Activated naive CD8-positive, alpha-beta T cell treated with anti-CD3 and anti-CD28 coated beads, Interleukin-2, amount 10 ng/mL, durations not matched to agents 7 days and 5 days (primary cell): ENCODE data around the gene UBE2U. TPM values are rescaled to one million over a fixed set of nuclear protein-coding genes. Genes with fewer than 3 reads are reported as not detected.

Experiments
- ATAC-seq: fragments of 150-1000 bp; cut with Tn5 transposase; one replicate; pipeline ENCODE4 v1.10.0; 2021; ENCODE audit warnings: low read depth, moderate library complexity
- POLR2A ChIA-PET: fragments of 350-600 bp; sonication (Branson Sonifier 250); formaldehyde crosslinking; loops from one replicate; lab custom pipeline; 2021; ENCODE audit warnings: antibody characterized with exemption; lab: Charles Lee
- DNase-seq: peaks from one replicate; pipeline ENCODE4 v3.0.0; 2021
- H3K27ac Mint-ChIP-seq: one replicate; pipeline ENCODE4 v1.8.0; 2022; ENCODE audit warnings: mild to moderate bottlenecking, mixed read lengths
- H3K27me3 Mint-ChIP-seq: one replicate; pipeline ENCODE4 v1.8.0; 2022; ENCODE audit warnings: mild to moderate bottlenecking, moderate library complexity, mixed read lengths
- H3K36me3 Mint-ChIP-seq: one replicate; pipeline ENCODE4 v1.8.0; 2021; ENCODE audit warnings: mild to moderate bottlenecking, mixed read lengths
- H3K4me1 Mint-ChIP-seq: one replicate; pipeline ENCODE4 v1.8.0; 2021; ENCODE audit warnings: mixed read lengths
- H3K4me3 Mint-ChIP-seq: one replicate; pipeline ENCODE4 v1.8.0; 2022; ENCODE audit warnings: mild to moderate bottlenecking, moderate library complexity, mixed read lengths
- H3K9me3 Mint-ChIP-seq: one replicate; pipeline ENCODE4 v1.8.0; 2021; ENCODE audit warnings: mixed read lengths
- total RNA-seq, 2 experiments: library from RNA; stranded (reverse); gene quantifications; one replicate each; pipeline ENCODE4 v1.2.3, GENCODE V29; 2021

Gene UBE2U
- total RNA-seq, 2 experiments from 2014 or later = not detected

DNA sequence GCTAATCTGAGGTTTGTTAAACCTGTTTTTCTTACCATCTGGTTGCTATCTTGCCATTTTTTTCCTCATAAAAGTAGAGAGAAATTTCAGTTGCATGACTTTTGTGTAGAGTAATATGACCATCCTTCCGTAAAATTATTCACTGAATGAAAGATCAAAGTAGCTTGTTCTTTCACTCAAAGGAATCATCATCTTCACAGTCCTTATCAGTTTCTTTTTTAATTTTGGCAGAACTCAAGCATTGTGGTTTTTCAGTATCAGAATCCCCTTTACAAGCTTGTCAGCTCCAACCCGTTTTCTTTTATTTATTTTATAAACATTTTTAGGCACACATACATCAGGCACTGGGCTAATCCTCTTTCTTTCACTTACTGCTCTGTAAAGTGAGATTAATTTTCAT is 91.7 kb downstream of the UBE2U start:
- ATAC-seq = no peak
- POLR2A ChIA-PET = no interaction called here
- no peak overlapping the region for H3K4me3 Mint-ChIP-seq
- no peak for DNase-seq
- no peaks in the 10 kb centered on the region for H3K4me1 Mint-ChIP-seq
- H3K36me3 Mint-ChIP-seq = no peaks in the 10 kb centered on the region
- H3K27me3 Mint-ChIP-seq = peaks cover 6% of the 10 kb centered on the region
- H3K27ac Mint-ChIP-seq = no peak overlapping the region
- H3K9me3 Mint-ChIP-seq = peaks cover 4% of the 10 kb centered on the region

DNA sequence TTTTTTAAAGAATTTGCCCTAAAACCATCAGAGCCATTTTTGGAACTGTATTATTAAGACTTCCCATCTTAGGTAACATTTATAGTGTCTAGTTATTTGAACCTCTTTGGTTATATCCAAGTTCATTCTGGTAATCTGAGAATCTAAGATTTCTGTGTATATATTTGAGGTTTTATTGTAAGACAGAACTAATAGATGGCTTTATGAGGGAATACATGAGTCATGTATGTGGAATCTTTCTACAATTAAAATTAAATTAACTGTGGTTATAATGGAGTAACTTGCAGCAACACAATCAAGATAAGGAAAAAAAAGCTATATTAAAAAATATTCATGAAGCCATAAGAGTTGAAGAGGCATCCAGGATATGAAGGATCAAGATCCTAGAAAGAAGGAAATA is 92.1 kb downstream of the UBE2U start:
- Mint-ChIP-seq H3K27me3 (peaks cover 6% of the 10 kb centered on the region), H3K4me1 (no peaks in the 10 kb centered on the region), H3K36me3 (no peaks in the 10 kb centered on the region), H3K27ac (no peak overlapping the region), H3K9me3 (peaks cover 4% of the 10 kb centered on the region), H3K4me3 (no peak overlapping the region)
- POLR2A ChIA-PET = no interaction called here
- DNase-seq (no peak), ATAC-seq (no peak)

DNA sequence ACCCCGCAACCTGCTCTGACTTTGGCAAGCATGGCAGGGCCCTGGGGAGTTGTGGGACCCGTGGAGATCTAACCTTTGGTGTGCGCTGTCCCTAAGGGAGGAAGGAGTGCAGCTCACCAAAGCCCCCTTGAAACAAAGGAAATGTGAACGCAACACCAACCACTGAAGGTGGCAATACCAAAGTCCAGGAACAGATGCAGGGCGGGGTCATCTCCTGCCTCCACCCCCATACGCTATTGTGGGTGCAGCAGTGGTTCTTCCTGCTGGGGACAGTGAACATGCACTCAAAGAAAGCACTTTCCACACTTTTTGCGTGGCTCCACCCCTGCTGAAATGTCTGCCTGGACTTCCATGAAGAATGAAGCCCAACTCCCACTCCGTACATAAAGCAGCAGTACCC is 93.0 kb downstream of the UBE2U start:
- H3K27ac Mint-ChIP-seq = no peak overlapping the region
- ATAC-seq (no peak), DNase-seq (no peak)
- H3K27me3 Mint-ChIP-seq = peaks cover 6% of the 10 kb centered on the region
- POLR2A ChIA-PET = no interaction called here
- H3K4me3 Mint-ChIP-seq = no peak overlapping the region
- no peaks in the 10 kb centered on the region for H3K36me3 Mint-ChIP-seq
- no peaks in the 10 kb centered on the region for H3K4me1 Mint-ChIP-seq
- H3K9me3 Mint-ChIP-seq = peaks cover 4% of the 10 kb centered on the region

DNA sequence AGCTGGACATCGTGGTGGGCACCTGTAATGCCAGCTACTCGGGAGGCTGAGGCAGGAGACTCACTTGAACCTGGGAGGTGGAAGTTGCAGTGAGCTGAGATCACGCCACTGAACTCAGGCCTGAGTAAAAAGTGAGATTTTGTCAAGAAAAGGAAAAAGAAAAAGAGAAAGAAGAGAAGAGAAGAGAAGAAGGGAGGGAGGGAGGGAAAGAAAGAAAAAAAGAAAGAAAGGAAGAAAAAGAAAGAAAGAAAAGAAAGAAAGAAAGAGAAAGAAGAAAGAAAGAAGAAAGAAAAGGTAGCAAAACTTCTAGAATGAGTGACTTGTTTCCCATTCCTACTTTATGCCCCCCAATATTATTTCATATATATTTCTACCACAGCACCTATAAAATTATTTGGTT is 98.8 kb downstream of the UBE2U start:
- no peak for DNase-seq
- Mint-ChIP-seq H3K9me3 (no peaks in the 10 kb centered on the region), H3K4me3 (no peak overlapping the region), H3K36me3 (no peaks in the 10 kb centered on the region), H3K4me1 (no peaks in the 10 kb centered on the region), H3K27me3 (peaks cover 10% of the 10 kb centered on the region), H3K27ac (no peak overlapping the region)
- ATAC-seq = no peak
- POLR2A ChIA-PET = no interaction called here

DNA sequence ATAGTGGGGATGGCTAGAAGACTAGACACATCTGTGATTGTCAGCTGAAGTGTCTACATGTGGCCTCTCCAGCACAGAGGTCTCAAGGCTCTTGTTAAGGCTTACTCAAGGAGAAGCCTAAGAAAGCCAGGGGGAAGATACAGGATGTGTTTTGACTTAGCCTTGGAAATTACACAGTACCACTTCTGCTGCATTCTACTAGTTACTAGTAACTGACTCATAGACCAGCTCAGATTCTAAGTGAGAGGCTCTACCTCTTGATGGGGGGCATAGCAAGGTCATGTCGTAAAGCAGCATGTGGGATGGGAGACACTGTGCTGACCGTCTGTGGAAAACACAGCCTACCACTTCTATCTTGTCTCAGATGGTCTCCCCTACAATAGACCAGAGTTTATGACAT is 99.5 kb downstream of the UBE2U start:
- no peaks in the 10 kb centered on the region for H3K36me3 Mint-ChIP-seq
- no peak overlapping the region for H3K27ac Mint-ChIP-seq
- H3K27me3 Mint-ChIP-seq = peaks cover 10% of the 10 kb centered on the region
- no peak for ATAC-seq
- POLR2A ChIA-PET = no interaction called here
- no peak overlapping the region for H3K4me3 Mint-ChIP-seq
- no peaks in the 10 kb centered on the region for H3K4me1 Mint-ChIP-seq
- no peak for DNase-seq
- H3K9me3 Mint-ChIP-seq = no peaks in the 10 kb centered on the region

DNA sequence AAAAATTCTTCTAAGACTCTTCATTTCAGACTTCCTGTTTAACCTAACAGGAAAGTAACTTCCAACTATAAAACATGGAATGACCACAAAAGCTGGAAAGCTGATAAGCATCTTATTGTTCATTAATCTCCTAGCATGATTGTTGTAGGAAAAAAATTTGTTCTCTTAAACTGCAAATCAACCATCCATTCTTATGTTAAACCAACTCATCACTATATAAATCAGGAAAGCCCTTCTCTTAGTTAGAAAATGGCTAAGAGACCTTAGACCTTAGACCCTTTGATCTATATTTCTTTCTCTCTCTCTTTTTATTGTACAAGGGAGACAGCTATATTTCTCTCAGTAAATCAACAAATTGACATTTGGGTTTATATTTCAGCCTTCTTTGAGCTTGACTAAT is 101.4 kb downstream of the UBE2U start:
- H3K27me3 Mint-ChIP-seq = peaks cover 8% of the 10 kb centered on the region
- H3K9me3 Mint-ChIP-seq = no peaks in the 10 kb centered on the region
- no peak for DNase-seq
- H3K36me3 Mint-ChIP-seq = no peaks in the 10 kb centered on the region
- no peak for ATAC-seq
- H3K4me1 Mint-ChIP-seq = no peaks in the 10 kb centered on the region
- no peak overlapping the region for H3K27ac Mint-ChIP-seq
- POLR2A ChIA-PET = interaction anchor here (0.6 kb wide), 1 partner anchor 36 kb away, joined by 3 read pairs; no protein-coding TSS in a partner anchor
- no peak overlapping the region for H3K4me3 Mint-ChIP-seq

DNA sequence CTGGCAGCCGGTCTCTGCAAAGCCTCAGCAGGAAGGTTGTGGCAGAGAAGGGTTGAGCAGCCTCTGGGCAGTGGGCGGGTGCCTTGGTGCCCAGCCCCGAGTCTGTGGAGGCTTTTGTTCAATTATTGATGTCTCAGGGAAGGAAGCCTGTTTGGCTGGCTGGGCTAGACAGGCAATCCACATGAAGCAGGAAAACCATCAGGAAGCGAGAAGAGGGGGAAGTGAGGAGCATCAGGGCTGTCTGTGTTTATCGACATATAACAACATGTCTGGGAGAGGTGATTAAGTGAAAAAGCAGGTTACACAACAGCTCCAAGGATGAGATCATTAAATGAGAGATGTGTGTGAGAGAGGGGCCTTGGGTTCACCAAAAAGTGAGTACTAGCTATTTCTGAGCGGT is 105.4 kb downstream of the UBE2U start:
- no peak for ATAC-seq
- POLR2A ChIA-PET = no interaction called here

DNA sequence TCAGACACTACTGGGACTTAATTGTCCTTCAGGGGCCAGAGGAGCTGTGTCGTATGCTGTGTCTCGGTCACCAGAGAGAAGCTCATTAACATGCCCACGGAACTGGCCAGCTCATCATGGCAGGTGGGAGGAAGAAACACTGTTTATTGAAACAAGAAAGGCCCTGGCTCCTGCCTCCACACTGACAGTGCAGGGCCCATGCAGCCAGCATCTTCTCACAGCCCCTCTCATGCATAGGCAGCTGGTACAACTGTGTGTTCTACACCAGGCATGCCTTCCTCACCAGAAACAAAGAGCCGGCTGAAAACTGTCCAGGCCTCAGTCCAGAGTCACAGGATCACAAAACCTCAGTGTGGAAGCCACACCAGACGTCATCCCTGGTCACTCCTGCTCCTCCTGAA is 106.0 kb downstream of the UBE2U start:
- Mint-ChIP-seq H3K4me1 (no peaks in the 10 kb centered on the region), H3K4me3 (no peak overlapping the region), H3K27ac (no peak overlapping the region), H3K9me3 (no peaks in the 10 kb centered on the region), H3K27me3 (no peaks in the 10 kb centered on the region), H3K36me3 (no peaks in the 10 kb centered on the region)
- DNase-seq (no peak), ATAC-seq (no peak)
- POLR2A ChIA-PET = no interaction called here

More for the DNA sequence above, 105.4 kb downstream of the UBE2U start:
- H3K27me3 Mint-ChIP-seq = no peaks in the 10 kb centered on the region
- H3K9me3 Mint-ChIP-seq = no peaks in the 10 kb centered on the region
- H3K4me3 Mint-ChIP-seq = no peak overlapping the region
- no peaks in the 10 kb centered on the region for H3K36me3 Mint-ChIP-seq
- DNase-seq = no peak
- no peaks in the 10 kb centered on the region for H3K4me1 Mint-ChIP-seq
- no peak overlapping the region for H3K27ac Mint-ChIP-seq

DNA sequence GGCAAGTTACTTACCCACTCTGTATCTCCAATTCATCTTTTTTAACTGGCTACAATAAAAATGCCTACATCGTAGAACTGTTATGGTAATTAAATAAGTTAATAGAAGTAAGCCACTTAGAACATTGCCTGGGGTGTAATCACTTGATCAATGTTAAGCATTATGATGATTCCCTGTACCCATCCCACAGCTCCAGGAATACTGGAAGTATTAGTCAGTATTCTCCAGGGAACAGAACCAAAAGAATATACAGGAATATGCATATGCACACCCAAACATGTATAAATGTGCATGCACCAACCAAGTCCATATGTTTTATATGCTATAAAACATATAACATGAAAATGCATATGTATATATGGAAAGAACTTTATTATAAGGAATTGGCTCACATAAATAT is 107.3 kb downstream of the UBE2U start:
- POLR2A ChIA-PET = no interaction called here
- Mint-ChIP-seq H3K27ac (no peak overlapping the region), H3K4me3 (no peak overlapping the region)

DNA sequence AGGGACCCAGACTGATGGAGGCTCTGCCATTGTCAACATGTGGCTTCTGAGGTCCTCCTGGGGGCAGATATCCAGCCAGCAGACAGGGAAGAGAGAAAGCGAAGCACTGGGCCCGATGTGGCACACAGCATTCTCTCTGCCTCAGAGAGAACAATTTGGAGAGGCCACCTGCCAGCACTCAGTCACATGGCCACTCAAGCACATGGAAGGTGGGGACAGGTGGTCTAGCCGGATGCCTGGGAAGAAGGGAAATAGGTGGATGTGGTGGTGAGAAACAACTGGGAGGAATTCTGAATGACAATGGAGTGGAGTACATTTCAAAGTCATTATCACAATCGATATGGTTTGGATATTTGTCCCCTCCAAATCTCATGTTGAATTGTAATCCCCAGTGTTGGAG is 109.0 kb downstream of the UBE2U start:
- ATAC-seq = no peak
- H3K36me3 Mint-ChIP-seq = no peaks in the 10 kb centered on the region
- H3K9me3 Mint-ChIP-seq = no peaks in the 10 kb centered on the region
- POLR2A ChIA-PET = no interaction called here
- no peak overlapping the region for H3K4me3 Mint-ChIP-seq
- H3K4me1 Mint-ChIP-seq = no peaks in the 10 kb centered on the region
- H3K27ac Mint-ChIP-seq = no peak overlapping the region
- H3K27me3 Mint-ChIP-seq = peaks cover 3% of the 10 kb centered on the region
- DNase-seq = no peak

More for the DNA sequence above, 107.3 kb downstream of the UBE2U start:
- H3K27me3 Mint-ChIP-seq = no peaks in the 10 kb centered on the region
- no peaks in the 10 kb centered on the region for H3K36me3 Mint-ChIP-seq
- H3K9me3 Mint-ChIP-seq = no peaks in the 10 kb centered on the region
- no peak for ATAC-seq
- no peak for DNase-seq
- no peaks in the 10 kb centered on the region for H3K4me1 Mint-ChIP-seq

DNA sequence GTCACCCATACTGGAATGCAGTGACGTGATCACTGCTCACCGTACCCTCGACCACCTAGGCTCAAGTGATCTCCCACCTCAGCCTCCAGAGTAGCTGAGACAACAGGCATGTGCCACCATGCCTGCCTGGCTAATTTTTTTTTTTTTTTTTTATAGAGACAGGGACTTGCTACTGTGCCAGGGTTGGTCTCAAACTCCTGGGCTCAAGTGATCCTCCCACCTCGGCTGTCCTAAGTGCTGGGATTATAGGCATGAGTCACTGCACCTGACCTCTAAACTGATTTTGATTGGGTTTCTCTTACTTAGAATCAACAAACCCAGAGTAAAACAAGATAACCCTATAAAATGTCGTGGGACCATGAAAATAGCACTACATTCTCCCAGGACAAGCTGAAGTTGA is 112.0 kb downstream of the UBE2U start:
- Mint-ChIP-seq H3K27me3 (peaks cover 3% of the 10 kb centered on the region), H3K36me3 (no peaks in the 10 kb centered on the region), H3K4me3 (no peak overlapping the region), H3K9me3 (no peaks in the 10 kb centered on the region), H3K27ac (no peak overlapping the region), H3K4me1 (no peaks in the 10 kb centered on the region)
- DNase-seq (no peak), ATAC-seq (no peak)
- POLR2A ChIA-PET = no interaction called here
